NCI-H748 (cell line): ENCODE measurements around the gene CXCL3.
"Not testable (repeated sequence)": the region's sequence is repeated elsewhere in the genome, so short reads cannot be mapped to it uniquely, and the experiment has no call there.

Experiments
- DNase-seq: peaks from one replicate; lab custom pipeline; 2025; ENCODE audit not compliant: unreplicated experiment; lab: John Stamatoyannopoulos, UW

CXCL3 gene

DNA sequence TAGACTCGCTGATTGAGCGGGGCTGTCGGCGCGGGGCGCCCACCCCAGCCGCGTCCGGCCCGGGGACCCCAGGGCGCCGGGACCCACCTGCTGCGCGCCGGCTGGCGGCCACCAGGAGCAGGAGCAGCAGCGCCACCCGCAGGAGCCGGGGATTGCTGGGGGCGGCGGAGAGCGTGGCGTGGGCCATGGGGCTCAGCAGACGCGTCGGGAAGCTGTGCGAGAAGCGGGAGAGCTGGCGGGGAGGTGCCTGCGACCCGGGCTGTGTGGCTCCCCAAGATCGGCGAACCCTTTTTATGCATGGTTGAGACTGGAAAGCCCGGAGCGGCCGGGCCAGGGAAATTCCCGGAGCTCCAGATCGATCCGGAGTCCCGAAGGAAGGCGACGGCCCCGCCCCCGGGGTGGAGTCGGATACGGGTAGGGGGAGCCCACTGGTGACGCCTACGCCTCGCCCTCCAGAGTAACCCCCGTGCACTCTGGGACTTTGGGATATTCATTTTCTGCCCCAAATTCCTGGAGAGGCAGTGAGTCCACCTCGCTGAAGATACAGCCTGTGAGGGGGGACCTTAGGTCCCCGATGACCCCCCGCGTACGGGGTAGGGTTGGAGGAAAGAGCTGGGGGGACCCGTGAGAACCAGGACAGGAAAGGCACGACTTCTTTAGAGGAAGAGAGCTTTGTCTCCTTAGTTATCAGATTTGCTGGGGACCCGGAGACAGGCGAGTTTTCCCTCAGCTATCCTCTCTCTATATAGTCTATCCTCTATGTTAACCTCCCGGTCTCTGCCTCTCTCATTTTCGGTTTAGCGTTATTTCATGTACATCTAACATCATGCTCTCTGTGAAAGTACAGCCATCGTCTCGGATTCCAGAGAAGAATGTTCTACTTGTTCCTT lies at the start of gene CXCL3:
Gene CXCL3, minus strand, starts transcription at position 265 of the 890 bp plus-strand sequence. Its CDS starts 78 bp downstream, at position 187.
- peak; percentile 19 for DNase-seq

DNA sequence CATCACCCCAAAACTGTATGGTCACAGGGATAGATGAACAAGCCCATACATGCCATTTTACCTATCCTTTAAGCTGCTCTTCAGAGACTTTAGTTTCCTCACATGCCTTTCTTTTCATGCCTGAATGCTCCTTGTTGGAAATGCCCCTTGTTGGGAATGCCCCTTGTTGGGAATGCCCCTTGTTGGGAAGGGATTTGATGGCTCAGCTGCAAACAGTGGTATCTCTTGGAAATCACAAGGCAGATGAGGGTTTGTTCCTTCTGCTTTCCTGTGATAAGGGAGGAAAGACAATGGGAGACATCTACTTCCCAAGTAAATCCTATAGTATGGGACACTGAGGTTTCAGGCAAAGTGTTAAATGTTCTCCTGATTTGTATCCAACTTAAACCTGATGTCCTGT lies 49.0 kb upstream of the CXCL3 start:
- no peak for DNase-seq

DNA sequence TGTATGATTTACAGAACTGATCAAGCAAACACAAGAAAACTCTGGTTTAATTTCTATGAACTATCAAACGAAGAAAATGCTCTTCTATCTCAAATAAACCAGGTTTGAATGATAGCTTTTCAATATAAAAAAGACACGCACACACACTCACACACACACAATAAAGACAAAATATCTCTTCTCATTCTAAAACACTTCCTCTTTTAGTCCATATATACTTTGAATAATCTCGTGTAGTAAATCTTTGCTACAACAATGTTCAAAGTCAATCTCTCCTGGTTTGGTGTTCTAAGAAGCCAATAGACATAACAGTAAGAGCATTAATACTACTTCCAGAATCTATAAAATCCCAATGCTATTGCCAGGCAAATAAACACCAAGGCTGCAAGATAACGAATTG lies 47.2 kb upstream of the CXCL3 start:
- DNase-seq, result no peak

DNA sequence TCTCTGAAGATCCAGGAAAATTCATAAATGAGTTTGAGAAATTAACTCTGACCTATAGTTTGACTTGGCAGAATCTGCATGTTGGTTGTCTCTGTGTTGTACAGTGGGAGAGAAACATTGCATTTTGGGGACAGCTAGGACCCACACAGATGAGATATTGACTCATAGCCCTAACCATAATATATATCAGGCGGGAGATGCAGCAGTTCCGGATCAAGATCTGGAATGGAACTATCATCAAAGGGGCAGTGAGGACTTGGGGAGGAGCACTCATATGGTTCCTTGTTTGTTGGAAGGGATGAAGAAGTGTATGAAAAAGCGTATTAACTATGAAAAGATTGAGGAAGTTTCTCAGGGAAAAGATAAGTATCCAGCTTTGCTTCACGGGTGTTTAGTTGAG lies 46.5 kb upstream of the CXCL3 start:
- DNase-seq, result no peak

DNA sequence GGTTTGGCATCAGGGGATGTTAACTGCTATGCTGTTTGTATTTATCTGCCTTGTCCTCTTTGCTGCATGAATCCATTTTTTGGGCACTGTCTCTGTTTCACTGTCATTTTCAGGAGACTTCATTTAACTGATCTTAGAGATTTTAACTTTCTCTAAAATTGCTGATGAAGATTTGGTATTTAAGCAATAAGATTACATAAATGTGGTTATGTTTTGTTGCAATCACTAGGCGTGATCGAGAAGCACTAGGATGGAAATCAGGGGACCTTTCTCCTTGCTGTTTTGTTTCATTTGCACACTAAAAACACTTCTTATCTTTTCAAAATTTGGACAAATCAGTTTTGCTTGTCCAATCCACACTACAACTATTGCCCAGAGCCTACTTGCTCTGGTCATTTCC lies 45.1 kb upstream of the CXCL3 start:
- DNase-seq, result no peak

DNA sequence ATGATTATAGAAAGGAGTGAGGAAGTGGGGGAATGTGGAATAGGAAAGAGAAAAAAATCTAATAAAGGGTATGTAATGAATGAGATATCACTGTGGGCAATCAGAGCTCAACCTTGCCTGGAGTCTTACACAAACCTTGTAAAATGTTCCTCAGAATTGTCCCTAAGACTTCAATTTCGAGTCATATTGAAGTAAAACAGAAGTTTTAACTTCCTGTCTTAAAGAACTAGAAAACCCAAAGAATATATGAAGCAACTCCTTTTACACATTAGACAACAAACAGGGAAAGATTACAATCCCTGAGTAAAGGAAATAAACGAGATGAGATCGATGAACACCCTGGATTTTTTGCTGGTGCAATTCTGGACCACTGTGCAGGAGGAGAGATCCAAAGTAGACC lies 42.5 kb upstream of the CXCL3 start:
- no peak for DNase-seq

DNA sequence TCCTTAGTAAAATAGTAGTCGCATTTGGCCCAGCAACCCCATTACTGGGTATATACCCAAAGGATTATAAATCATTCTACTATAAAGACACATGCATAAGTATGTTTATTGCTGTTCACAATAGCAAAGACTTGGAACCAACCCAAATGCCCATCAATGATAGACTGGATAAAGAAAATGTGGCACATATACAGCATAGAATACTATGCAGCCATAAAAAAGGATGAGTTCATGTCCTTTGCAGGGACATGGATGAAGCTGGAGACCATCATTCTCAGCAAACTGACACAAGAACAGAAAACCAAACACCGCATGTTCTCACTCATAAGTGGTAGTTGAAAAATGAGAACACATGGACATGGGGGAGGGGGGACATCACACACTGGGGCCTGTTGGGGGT lies 41.9 kb upstream of the CXCL3 start:
- DNase-seq, result not testable (repeated sequence)

DNA sequence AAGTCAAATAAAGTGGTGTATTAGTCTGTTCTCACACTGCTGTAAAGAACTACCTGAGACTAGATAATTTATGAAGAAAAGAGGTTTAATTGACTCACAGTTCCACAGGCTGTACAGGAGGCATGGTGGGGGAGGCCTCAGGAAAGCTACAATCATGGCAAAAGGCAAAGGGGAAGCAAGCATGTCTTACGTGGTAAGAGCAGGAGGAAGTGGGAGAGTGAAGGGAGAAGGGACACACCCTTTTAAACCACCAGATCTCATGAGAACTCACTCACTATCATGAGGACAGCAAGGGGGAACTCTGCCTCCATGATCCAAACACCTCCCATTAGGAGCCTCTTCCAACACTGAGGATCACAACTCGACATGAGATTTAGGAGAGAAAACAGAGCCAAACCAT lies 40.5 kb upstream of the CXCL3 start:
- DNase-seq, result not testable (repeated sequence)

DNA sequence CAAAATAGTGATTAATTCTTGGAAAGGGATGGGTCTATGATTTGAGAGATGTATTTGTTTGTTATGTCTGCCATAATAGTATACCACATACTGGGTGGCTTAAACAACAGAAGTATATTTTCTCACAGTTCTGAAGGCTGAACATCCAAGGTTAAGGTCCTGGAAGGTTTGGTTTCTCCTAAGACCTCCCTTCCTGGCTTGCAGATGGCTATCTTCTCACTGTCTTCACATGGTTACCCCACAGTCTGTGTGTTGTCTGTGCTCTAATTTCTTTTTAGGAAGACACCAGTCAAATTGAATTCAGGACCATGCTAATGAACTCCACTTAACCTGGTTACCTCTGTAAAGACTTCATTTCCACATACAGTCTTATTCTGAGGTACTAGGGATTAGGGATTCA lies 34.9 kb upstream of the CXCL3 start:
- no peak for DNase-seq

DNA sequence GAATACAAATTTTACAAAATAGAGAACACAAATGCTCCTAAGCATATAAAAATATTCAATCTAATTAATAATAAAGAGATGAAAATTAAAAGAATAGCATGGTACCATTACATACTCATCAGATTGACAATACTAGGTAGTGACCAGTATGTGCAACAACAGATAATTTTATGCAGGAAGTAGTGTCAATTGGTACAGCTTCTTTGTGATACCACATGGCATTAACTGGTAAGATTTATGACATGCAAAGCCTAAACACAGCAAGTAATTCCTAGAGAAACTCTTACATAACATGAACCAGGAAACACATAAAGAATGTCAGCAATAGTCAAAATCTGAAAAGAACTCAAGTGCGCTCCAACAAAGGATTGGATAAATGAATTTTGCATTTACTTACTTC lies 34.2 kb upstream of the CXCL3 start:
- no peak for DNase-seq

DNA sequence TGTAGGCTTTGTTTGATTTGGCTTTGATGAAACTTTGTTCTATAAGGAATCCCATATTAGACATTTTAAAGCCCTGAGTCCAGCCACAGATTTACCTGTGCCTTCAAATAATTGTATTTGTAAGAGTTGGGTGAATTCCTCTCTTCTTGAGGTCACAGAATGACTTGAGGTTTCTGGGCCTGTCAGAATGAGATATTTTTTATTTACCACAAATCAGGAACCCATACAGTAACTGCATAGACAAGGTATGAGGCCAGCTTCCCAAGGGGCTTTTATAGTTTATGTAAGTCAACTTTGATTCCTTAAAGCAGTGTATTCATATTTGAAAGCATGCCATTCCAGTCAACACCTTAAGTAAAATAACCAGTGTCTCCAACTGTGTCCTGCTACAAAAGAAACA lies 29.1 kb upstream of the CXCL3 start:
- DNase-seq, result no peak

DNA sequence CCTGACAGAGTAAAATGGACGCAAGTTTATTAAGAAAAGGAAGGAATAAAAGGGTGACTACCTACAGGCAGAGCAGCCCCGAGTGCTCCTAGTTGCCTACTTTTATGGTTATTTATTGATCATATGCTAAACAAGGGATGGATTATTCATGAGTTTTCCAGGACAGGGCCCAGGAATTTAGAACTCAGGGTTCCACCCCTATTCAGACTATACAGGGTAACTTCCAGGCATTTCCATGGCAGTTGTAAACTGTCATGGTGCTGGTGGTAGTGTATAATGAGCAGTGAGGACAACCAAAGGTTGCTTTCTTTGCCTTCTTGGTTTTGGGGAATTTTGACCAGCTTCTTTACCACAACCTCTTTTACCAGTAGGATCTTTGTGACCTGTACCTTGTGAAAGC lies 27.7 kb upstream of the CXCL3 start:
- no peak for DNase-seq

DNA sequence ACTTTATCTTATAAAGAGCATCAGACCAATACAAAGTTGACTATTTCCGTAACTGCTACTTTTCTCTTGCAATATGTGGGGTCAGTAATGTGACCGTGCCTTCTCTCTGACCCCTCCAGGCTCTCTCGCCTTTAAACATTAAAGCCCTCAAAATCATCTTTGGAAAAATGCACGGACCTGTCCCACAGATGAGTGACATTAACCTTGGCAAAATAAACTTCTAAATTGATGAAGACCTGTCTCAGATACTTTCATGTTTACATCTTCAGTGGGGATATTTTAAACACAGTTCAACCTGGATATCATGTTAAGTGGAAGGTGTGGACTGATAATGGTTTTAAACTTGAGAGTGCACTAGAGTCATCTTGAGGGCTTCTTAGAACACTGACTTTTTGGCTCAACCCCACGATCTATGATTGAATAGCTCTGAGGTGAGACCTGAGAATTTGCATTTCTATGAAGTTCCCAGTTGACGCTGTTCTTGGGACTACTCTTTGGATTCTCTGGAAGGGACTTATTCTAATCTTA lies 26.7 kb upstream of the CXCL3 start:
- no peak for DNase-seq

DNA sequence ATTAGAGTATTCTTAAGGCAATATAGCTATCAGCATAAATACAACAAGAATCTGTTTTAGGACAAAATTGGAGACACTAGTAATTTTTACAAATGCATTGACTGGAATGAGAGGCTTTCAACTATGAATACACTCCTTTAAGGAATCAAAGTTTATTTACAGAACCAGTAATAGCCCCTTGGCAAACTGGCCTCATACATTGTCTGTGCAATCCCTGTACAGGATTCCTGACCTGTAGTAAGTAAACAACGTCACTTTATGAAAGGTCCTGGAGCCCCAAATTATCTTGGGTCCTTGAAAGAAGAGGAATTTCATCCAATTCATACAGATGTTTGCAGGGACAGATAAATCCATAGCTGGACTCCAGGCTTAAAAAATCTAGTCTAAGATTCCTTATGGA lies 25.4 kb upstream of the CXCL3 start:
- no peak for DNase-seq

DNA sequence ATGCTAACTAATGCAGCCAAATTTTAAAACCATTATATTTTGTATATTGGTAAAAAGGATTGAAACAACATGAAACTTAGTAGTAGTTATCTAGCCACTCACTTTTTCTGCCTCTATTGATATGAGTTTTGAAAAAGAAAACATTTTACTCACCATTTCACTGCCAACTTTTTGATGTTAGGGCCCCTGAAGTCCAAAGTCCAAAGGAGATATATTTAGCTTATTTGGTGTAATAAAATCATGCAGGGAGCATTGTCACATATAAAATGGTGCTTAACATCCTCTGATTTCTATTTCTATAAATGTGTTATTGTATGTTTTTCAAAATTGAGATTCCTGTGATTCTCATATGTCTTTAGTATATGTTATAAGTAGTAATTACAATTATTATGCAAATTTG lies 24.5 kb upstream of the CXCL3 start:
- DNase-seq, result no peak

DNA sequence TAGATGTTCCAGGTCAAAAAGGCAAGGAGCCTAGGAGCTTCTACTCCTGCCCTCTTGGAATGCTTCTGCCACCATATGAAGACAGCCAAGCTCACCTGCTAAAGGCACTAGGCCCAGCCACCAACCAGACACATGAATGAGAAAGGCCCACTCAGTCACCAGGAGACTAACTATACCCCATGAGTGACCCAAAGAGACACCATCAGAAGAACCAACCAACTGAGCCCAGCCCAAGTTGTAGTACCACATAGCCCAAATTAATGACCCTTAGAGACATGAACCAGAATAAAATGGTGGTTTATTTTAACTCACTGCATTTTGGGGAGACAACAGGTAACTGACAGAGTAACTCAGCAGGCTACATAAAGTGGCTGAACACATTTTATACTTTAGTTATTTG lies 22.9 kb upstream of the CXCL3 start:
- DNase-seq, result no peak

DNA sequence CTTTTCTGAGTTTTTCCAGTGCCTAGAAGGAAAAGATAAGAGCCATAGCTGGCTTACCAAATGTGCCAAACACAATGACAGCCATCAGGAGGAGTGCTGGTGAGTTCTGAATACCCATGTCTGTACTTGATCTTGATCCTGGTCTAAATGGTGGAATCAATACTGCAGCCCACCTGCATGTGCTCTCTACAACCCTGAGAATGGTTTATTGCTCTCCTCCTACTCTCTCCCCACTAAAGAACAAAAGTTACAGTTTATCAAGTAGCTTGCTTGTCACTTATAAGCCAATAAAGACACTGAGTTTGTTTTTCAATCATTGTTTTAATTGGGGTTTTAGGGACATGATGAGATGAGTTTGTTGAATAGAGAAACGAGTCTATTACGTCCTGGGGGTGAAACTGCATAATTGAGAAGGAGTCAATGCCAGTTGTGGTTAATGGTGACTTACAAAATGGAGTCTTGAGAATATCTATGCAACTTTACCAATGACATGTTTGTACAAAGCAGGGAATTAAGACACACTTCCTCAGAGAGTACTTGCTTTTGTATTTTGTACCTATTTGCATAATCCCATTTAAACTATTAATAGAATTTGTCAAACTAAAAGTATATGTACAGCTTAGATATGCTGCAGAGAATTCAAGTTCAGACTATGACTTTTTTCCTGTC lies 20.8 kb upstream of the CXCL3 start:
- DNase-seq, result no peak

DNA sequence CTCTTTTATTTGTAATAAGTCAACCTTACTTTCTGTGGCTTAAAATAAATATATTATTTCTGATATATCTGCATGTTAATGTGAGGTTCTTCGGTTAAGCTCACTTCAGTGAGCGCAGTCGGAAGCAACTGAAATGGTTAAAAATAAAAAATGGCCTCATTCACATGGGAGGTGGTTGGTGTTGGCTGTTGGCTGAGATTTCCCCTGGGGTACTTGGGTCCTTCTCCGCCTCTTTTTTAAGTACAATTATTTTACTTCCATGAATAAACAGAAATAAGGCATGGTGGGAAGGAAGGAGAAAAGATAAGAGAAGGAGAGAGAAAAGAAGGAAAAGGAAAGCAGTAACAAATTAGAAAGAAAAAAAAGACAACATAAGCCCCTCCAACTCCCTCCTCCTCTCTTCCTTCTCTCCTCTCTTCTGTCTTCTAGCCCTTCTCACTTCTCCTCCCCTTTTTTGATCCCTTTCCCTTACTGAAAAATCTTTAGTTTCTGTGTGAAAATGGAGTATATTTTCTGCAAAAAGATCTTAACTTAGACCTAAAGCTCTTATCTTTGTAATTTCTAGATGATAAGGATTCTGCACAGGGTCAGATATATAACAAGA lies 19.7 kb upstream of the CXCL3 start:
- no peak for DNase-seq

DNA sequence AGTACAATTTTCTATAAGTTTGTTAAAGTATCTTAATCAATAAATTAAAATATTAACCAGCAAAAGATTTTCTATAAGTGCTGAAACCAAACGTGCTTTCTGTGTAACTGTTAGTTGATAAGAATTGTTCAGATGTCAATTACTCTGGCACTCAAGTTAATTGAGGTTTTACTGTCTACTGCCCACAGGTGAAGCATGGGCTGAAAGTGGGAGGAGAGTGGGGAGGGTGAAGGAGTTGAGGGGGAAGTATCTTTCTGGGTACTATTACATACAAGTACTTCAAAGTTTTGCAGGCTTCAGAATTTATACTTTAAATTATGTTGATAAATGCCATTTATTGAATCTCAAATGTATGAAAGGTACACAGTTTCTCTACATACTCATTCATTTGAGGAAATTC lies 19.1 kb upstream of the CXCL3 start:
- no peak for DNase-seq

DNA sequence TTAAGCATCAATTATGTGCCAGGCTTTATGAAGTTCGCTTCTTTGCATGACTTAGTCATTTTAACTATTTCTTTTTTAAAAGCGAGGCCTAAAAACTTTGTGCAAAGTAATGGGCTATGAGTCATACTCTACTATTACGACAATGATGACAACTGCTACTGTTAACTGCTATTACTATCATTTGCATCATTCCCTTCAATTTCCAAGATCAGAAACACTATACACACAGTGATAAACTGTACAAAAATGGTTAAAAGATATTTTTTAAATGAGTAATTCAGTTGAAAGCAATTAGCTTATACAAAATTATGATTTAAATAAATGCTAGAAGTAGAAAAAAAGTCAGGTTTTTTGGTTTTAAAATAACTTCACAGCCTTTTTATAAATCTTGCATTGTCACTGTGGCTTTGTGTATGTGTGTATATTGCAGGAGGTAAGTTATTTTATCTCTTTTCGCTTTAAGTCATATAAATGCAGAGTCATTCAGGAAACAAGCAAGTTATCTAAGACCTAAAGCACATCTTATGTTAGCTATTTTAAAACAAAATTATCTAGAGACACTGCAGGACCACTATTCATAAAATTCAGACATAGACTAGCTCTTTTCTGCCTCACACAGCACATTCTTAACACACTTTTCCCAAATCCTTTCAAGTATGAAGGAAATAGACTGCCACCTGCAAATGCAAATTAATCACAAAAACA lies 18.5 kb upstream of the CXCL3 start:
- DNase-seq, result no peak

DNA sequence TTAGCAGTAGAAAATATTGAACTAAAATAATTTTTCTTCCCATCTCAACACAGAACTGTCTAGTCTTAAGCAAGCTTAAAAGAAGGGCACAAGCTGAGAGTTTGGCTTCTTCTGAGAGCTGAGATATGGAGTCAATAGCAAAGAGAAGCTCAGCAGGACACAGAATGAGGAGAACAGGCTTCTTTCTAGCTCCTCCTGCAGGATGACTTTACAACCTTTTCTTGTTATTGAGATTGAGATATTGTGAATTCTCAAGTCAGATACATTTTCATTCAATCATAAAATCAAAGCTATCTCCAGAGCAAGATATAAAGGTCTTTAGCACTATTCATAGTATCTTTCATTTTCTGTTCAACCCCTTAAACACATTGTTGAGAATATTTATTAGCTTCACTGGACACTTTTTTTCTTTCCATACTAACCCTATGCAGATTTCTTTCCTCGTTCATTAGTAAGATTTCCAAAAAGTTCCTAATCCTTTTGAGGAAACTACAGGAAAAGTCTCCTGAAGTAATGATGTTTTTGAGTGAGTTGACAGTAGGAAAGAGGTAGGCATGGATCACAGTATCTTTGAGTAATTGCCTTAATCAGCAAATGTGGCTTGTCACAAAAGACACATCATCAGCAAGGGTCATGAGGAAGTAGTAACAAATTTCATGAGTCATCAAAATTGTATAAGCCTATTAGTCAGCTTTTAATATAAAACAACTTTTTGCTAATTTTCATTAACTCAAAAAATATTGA lies 17.8 kb upstream of the CXCL3 start:
- no peak for DNase-seq
